AML-193 (cell line): ENCODE data around the gene RAB14.
"Not testable (repeated sequence)": the region's sequence is repeated elsewhere in the genome, so short reads cannot be mapped to it uniquely, and the experiment has no call there.

ENCODE experiments used
- DNase-seq, 2 experiments: peaks; one replicate each; lab custom pipeline; 2025; lab: John Stamatoyannopoulos, UW

RAB14 gene

DNA sequence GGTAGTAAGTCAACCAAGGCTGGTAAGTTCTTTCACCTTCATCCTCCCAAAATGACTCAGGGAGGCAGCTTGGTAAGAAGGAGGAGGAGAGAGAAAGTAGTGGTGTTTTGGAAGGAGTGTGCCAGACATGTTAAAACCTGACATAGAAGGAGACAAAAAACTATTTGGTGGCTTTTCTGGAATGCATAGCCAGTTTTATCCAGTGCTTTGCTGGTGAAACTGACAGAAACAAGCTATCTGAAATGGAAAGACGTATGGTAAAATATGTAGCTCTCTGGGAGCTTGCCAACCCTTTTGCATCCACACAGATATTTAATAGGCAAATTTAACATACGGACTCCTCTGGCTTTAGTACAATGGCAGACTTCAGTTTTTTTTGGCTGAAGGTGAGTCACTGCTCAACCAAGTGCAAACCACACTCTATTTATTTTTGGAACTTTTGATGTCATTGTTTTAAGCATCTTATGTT lies 45.4 kb downstream of the RAB14 start:
- DNase-seq, result no peak

DNA sequence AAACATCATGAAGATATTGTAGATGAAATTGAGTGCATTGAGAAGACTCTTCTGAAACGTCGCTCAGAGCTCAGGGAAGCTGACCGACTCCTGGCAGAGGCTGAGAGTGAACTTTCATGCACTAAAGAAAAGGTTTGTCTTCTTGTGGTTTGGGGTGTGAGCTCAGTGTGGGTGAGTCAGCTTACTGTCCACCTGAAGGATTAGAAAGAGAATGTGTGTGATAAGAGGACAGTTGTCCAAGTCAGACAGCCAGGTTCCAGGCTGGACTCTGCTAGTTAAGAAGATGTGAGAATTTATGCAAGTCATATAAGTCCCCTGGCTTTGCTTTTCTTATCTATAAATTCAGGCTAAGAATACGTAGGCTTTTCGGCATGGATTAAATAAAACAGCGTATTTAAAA lies 46.9 kb downstream of the RAB14 start:
- no peak for DNase-seq

DNA sequence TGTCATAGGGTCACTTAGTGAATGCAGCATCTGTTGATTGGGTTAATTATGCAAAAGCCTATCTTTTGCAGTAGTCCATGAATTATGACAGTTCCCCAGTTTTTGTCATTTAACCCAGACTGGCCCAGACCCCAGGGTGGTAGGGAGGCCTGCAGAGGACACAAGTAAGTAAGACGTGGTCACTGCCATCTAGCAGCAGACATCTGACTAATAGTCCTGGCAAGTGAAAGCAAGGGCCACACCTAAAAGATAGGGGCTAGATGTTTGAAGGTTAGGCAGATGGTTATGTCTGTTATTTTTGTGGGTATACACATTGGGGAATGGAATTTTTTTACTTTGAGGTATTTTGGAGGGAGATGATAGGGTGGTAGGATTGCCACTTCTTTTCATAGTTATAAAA lies 48.0 kb downstream of the RAB14 start:
- DNase-seq, result no peak

GRCh38 chr9:121150188-121150587 lies 51.5 kb downstream of the RAB14 start:
- DNase-seq, result no peak

GRCh38 chr9:121144482-121144881 lies 57.2 kb downstream of the RAB14 start:
- no peak for DNase-seq

DNA sequence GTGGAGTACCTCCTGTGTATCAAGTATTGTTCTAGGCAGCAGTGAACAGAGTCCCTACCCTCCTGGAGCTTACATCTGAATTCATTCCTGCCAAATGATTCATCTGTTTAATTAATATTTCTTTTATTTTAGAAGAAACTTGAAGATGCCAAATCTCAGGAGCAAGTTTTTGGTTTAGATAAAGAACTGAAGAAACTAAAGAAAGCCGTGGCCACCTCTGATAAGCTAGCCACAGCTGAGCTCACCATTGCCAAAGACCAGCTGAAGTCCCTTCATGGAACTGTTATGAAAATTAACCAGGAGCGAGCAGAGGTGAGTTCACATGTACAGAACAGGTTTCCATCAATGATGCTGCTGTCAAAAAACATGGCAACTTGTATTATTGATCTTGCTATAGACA lies 57.9 kb downstream of the RAB14 start:
- no peak for DNase-seq

GRCh38 chr9:121141706-121142105 lies 60.0 kb downstream of the RAB14 start:
- no peak for DNase-seq

DNA sequence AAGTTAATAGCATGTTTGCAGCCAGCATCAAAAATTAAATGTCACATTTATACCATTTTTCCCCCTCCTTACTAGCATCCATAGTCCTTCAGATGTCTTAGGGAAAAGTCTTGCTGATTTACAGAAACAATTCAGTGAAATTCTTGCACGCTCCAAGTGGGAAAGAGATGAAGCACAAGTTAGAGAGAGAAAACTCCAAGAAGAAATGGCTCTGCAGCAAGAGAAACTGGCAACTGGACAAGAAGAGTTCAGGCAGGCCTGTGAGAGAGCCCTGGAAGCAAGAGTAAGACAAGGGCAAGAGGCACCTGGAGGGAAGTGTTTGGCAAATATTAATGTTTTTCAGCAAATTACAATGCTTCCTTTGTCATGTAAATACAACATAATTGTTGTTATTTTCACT lies 60.4 kb downstream of the RAB14 start:
- no peak for DNase-seq

DNA sequence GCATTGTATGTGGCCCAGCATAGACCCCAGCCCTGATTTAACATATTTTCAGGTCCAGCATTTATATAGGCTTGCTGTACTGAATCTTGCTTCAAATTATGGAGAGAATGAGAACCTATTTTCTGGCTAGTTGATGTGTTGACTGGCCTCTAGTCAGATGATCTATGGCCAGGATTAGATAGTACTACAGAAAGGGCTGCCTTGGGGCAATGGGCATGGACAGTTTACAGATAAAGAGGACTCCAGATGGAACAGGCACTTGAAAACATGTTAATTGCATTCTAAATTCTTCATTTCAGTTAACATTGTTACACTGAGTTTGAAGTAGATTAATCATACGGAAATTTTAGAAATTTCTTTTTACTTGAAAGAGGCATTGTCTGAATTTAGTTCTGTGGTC lies 61.5 kb downstream of the RAB14 start:
- no peak for DNase-seq

GRCh38 chr9:121138973-121139372 lies 62.7 kb downstream of the RAB14 start:
- DNase-seq, result no peak

DNA sequence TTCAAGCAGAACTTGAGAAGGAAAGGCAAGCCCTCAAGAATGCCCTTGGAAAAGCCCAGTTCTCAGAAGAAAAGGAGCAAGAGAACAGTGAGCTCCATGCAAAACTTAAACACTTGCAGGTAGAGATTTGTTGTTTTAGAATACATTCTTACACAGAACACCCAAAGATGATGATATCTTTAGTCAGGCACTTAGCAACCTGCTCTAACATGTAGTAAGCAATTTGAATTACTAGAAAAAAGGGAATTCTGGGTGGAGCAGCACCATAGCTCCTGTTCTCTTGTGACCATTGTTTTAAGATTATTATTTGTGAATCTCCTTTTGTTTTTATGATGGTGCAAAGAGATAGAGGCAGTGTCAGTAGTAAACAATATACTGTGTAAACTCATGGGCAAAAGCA lies 63.1 kb downstream of the RAB14 start:
- DNase-seq, result no peak

DNA sequence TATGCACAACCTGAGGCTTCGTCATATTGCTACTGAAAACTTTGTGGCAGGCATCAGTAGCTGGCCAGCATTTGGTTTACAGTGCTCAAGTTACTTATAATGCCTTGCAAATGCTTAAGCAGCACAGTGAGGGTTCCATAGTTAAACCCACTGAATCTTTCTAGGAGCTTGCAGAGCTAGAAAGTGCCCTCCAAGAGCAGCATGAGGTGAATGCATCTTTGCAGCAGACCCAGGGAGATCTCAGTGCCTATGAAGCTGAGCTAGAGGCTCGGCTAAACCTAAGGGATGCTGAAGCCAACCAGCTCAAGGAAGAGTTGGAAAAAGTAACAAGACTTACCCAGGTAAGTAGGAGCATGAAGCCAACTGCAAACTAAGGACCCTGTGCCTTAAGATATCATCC lies 66.0 kb downstream of the RAB14 start:
- DNase-seq, result no peak

DNA sequence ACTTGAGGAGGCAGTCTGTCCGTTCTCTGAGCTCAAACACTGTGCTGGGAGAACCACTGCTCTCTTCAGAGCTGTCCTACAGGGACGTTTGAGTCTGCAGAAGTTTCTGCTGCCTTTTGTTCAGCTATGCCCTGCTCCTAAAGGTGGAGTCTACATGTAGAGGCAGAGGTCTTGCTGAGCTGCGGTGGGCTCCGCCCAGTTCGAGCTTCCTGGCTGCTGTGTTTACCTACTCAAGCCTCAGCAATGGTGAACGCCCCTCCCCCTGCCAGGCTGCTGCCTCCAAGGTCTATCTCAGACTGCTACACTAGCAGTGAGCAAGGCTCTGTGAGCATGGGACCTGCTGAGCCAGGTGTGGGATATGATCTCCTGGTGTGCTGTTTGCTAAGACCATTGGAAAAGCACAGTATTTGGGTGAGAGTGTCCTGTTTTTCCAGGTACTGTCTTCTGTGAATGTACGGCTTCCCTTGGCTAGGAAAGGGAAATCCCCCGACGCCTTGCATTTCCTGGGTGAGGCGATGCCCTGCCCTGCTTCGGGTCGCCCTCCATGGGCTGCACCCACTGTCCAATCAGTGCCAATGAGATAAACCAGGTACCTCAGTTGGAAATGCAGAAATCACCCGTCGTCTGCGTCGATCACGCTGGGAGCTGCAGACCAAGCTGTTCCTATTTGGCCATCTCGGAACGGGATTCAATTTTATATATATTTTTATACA lies 68.4 kb downstream of the RAB14 start:
- DNase-seq, result no peak

- not testable (repeated sequence) for DNase-seq
These were observed 72.3 kb downstream of the RAB14 start for GRCh38 chr9:121129384-121129783.
